ENCODE results near the gene MEOX2.

MEOX2 gene

GRCh38 chr7:15618275-15618674 is 68.2 kb downstream of the MEOX2 start:
- no peak overlapping the region for H3K4me3 ChIP-seq (ENCODE audit: low read depth, low read length)

GRCh38 chr7:15612205-15612604 is 74.3 kb downstream of the MEOX2 start:
- H3K4me3 ChIP-seq (ENCODE audit: low read depth, low read length), result no peak overlapping the region

DNA sequence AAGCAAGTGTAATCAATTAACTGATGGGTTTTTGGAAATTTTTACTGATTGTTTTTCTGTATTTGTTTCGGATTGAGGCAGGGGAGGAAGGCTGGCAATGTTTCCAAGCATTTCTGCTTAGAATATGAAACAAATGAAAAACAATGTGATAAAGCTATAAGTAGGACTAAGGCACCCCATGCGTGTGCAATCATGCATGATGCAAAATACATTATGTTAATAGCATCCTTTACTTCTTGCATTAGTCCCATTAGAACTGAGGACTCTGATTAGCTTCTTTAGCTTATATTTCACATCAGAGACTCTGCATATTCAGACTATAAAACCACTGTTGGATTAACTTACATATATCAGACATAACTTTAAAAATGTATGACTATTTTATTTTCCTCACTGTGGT is 76.0 kb downstream of the MEOX2 start:
- H3K4me3 ChIP-seq (ENCODE audit: low read depth, low read length), result no peak overlapping the region

DNA sequence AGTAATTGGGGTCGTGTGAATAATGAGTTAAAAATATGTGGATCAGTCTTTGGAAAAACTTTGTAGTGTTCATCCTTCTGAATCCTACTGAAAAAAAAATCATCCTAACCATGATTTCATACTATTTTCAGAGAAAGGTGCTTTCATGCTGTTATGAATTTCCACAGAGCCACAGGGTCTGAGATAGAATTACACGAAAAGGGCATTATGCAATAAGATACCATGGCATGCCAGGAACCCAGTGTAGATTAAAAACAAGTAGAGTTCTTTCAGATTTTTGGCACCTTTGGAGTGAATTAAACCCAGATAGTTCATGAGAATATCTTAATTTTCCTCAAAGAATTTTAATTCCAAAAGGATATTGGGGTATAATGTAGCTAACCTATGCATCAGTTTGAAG is 77.2 kb downstream of the MEOX2 start:
- no peak overlapping the region for H3K4me3 ChIP-seq (ENCODE audit: low read depth, low read length)

- H3K4me3 ChIP-seq (ENCODE audit: low read depth, low read length), result no peak overlapping the region
These were observed 78.8 kb downstream of the MEOX2 start for GRCh38 chr7:15607529-15608210.

- no peak overlapping the region for H3K4me3 ChIP-seq (ENCODE audit: low read depth, low read length)
These were observed 79.9 kb downstream of the MEOX2 start for GRCh38 chr7:15606561-15606960.

- H3K4me3 ChIP-seq (ENCODE audit: low read depth, low read length), result no peak overlapping the region
These were observed 82.3 kb downstream of the MEOX2 start for GRCh38 chr7:15604166-15604565.

DNA sequence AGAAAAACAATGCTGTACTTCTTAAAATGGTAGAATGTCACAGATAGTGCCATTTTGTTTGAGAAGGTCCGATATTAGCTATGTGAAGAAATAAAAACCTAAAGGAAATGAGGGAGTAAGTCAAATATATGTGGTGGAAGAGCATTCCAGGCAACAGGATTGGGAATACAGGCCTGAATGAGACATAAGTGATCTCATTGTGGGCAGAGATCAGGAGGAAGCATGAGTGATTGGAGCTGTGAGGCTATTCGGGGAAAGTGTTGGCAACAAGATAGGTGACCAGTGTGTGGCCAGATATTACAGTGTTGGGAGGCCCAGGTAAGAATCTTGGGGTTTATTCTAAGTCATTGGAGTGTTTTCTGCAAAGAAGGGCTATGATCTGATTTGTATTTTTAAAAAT is 83.4 kb downstream of the MEOX2 start:
- no peak overlapping the region for H3K4me3 ChIP-seq (ENCODE audit: low read depth, low read length)

DNA sequence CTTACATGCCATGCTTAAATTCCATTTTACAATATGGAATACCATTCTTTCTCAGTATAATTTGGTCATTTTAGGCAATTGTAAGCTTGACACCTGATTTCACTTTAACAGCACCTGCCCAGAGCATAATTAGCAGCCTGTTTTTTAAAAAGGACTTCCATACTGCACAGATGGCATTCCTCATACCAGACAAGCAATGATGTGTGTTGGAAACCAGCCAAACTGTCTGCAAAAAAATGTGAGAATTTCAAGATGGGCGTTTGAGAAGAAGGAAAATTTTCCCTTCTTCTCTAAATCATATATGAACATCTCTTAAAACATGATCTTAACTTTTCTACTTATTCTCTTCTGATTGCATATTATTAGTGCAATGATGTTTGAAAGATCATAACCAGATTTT is 84.2 kb downstream of the MEOX2 start:
- H3K4me3 ChIP-seq (ENCODE audit: low read depth, low read length), result no peak overlapping the region

DNA sequence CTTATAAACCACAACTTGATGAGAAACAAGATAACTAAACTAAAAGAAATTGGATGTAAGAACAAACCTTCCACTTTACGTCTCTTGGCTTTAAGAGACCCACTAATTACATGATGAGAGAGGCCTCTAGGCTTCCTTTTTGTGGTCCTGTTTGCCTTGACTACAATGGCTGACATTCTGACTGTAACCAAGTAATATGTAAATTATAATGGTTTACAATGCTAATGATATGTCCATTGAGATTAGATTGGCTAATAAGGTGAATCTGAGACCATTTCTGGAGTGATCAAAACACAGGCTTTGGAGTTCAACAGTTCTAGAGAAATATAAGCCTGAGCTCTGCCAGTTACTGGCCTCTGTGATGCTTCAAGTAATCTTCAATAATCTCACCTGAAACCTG is 85.3 kb downstream of the MEOX2 start:
- H3K4me3 ChIP-seq (ENCODE audit: low read depth, low read length), result no peak overlapping the region

GRCh38 chr7:15600298-15600697 is 86.2 kb downstream of the MEOX2 start:
- no peak overlapping the region for H3K4me3 ChIP-seq (ENCODE audit: low read depth, low read length)

DNA sequence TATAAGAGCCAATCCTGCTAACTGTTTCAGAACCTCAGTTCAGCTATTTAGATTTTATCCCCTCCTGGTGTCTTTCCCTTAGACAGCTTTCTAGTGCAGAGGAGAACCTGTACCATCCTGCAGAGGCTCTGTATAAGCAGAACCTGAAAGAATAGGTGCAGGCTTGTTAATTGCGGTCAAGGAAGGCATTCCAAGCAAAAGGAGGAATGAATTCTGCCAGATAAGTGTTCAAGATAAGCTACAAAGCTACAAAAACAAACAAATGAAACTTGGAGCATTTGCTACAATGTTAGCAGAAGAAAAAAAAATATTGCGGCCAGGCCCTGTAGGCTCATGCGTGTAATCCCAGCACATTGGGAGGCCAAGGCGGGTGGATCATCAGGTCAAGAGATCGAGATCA is 92.0 kb downstream of the MEOX2 start:
- no peak overlapping the region for H3K4me3 ChIP-seq (ENCODE audit: low read depth, low read length)

DNA sequence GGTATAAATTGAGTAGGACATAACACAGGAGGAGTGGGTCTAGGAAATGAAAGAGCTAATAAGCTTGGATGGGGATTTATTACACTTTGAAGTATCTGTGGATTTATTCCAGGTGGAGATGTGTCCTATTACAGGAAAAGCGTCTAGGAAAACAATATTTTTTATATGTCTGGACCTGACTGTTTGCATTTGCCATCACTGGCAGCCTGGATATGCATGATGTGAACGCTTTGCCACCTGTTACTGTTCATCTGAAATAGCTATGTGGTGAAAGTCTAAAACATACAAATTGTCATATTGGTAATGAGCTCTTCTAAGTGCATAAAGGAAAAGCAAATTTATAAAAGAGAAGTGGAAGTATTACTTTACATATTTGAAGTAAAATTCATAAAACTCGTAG is 93.1 kb downstream of the MEOX2 start:
- no peak overlapping the region for H3K4me3 ChIP-seq (ENCODE audit: low read depth, low read length)

- no peak overlapping the region for H3K4me3 ChIP-seq (ENCODE audit: low read depth, low read length)
These were observed 100.2 kb downstream of the MEOX2 start for GRCh38 chr7:15586266-15586665.

DNA sequence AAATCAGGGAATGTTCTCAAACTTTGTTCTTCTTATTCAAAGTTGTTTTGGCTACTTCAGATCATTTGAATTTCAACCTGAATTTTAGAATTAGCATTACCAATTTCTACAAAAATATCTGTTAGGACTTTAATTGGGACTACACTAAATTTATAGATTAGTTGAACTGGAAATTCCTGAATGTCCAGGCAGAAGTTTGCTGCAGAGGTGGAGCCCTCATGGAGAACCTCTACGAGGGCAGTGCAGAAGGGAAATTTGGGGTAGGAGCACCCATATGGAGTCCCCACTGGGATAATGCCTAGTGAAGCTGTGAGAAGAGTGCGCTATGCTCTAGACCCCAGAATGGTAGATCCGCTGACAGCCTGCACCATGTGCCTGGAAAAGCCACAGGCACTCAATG is 101.9 kb downstream of the MEOX2 start:
- no peak overlapping the region for H3K4me3 ChIP-seq (ENCODE audit: low read depth, low read length)

GRCh38 chr7:15582773-15583172 is 103.7 kb downstream of the MEOX2 start:
- H3K4me3 ChIP-seq (ENCODE audit: low read depth, low read length), result no peak overlapping the region

GRCh38 chr7:15581352-15581951 is 105.0 kb downstream of the MEOX2 start:
- no peak overlapping the region for H3K4me3 ChIP-seq (ENCODE audit: low read depth, low read length)

DNA sequence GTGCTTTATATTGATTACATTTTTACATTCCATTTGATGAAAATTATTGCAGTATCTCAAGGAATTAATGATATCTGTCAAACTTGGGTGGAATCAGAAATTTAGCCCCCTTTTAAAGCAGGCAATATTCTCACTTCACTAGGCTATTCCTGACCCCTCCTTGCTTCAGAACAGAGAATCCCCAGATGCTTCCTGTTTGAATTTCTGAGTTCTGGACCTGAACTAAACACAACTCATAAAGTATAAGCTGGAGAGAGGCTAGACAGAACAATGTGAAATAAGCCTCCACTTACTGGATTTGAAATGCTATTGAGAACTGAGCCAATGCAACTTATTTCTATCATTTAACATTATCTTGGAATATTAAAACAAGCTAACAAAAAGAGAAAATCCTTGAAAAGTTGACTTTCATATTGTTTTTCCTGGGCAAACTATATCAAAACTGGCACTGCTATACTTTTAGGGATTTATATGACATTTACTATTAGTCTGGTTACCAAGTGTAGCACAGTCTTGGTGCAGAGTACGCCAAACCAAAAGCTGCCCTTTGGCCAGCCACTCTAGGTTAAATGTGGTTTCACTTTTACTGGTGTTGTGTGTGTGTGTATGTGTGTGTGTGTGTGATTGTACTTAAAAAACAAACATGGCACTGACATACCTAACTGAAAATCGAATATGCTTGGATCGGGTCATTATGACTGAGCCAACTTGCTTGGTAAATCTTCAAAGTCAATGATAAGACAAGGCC is 105.7 kb downstream of the MEOX2 start:
- no peak overlapping the region for H3K4me3 ChIP-seq (ENCODE audit: low read depth, low read length)

DNA sequence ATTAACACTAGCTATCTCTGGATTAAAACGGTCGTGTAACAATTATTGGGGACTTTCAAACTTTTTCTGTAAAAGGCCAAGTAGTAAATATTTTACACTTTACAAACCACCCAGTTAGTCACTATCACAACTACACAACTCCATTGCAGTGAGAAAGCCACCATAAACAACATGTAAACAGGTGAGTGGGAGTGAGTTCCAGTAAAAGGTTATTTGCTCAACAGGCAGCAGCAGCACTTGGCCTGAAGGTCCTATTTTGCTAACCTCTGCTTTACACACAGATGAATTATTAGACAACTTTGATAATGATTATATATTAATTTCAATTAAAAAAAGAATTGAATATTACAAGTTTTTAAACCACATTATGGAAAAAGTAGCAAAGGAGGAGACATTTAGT is 108.9 kb downstream of the MEOX2 start:
- H3K4me3 ChIP-seq (ENCODE audit: low read depth, low read length), result no peak overlapping the region

DNA sequence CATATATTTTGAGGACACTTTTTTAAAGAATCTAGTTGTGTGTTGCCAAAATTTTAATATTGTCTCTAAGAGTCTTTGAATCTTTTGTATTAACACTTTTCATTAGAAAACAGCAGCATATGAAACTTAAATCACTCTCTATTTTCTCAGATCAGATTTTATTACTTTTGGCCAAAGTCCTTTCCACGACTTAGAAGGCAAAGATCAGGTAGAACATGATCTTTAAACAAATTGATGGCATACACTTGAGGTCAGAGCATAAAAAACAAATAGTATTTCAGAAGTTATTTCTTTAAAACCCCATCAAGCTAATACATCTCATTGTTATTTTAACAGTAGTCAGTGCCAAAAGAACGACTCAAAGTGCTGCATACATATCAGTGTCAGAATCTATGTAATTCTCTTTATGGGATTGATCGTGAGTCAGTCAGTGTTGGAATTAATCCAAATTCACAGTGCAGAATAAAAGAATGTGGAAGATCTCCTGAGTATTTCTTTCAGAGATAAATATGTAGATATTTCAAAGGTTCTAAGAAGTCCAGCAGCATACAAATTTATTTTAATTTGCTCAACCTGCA is 115.1 kb downstream of the MEOX2 start:
- no peak overlapping the region for H3K4me3 ChIP-seq (ENCODE audit: low read depth, low read length)

GRCh38 chr7:15567652-15568051 is 118.8 kb downstream of the MEOX2 start:
- no peak overlapping the region for H3K4me3 ChIP-seq (ENCODE audit: low read depth, low read length)

GRCh38 chr7:15567036-15567435 is 119.4 kb downstream of the MEOX2 start:
- H3K4me3 ChIP-seq (ENCODE audit: low read depth, low read length), result no peak overlapping the region

All from iPS-11a (cell line).